ENCODE data around the gene LIPT2.

The LIPT2 gene

GRCh38 chr11:74468521-74468920 is 25.0 kb downstream of the LIPT2 start:
- H3F3A ChIP-seq (ENCODE audit: insufficient read depth, low read length): no peaks in the 10 kb centered on the region
- H3K36me3 ChIP-seq (replicated peaks; ENCODE audit: insufficient read depth, low read length): no peaks in the 10 kb centered on the region
- no peak overlapping the region for H3K4me3 ChIP-seq (ENCODE audit: low read length)
- no peaks in the 10 kb centered on the region; the same call in 1 of the 2 replicates for H3K4me1 ChIP-seq (ENCODE audit: low read length)
- no peaks in the 10 kb centered on the region for H3K9me3 ChIP-seq (replicated peaks; ENCODE audit: insufficient read depth, low read length)
- H4K20me1 ChIP-seq (ENCODE audit: insufficient read depth, low read length): no peaks in the 10 kb centered on the region
- H3K79me2 ChIP-seq (ENCODE audit: low read length): no peaks in the 10 kb centered on the region
- DNase-seq: no peak
- no peak overlapping the region for H3K4me2 ChIP-seq (ENCODE audit: low read depth, low read length)
- H2AFZ ChIP-seq (ENCODE audit: low read length): no peak overlapping the region
- no peak overlapping the region for H3K9ac ChIP-seq (ENCODE audit: low read length)
- H3K27ac ChIP-seq (ENCODE audit: low read length): no peak overlapping the region
- no peak for TF ChIP-seq CTCF (IDR thresholded peaks at IDR 0.05; ENCODE audit: low read length)
- TF ChIP-seq EZH2phosphoT487 (IDR thresholded peaks at IDR 0.05; ENCODE audit: low read length): no peak
- no peak for TF ChIP-seq EZH2 (optimal IDR thresholded peaks at IDR 0.05; ENCODE audit: low read depth, low read length)
- no peaks in the 10 kb centered on the region for H3K9me2 ChIP-seq (replicated peaks; ENCODE audit: insufficient read depth, low read length)
- no peaks in the 10 kb centered on the region for H3K27me3 ChIP-seq (replicated peaks; ENCODE audit: insufficient read depth, low read length)

GRCh38 chr11:74468058-74468457 is 25.5 kb downstream of the LIPT2 start:
- no peaks in the 10 kb centered on the region for H3K79me2 ChIP-seq (ENCODE audit: low read length)
- no peak for TF ChIP-seq CTCF (IDR thresholded peaks at IDR 0.05; ENCODE audit: low read length)
- no peak for TF ChIP-seq EZH2 (optimal IDR thresholded peaks at IDR 0.05; ENCODE audit: low read depth, low read length)
- no peak for TF ChIP-seq EZH2phosphoT487 (IDR thresholded peaks at IDR 0.05; ENCODE audit: low read length)
- H3K4me3 ChIP-seq (ENCODE audit: low read length): no peak overlapping the region
- no peak overlapping the region for H3K9ac ChIP-seq (ENCODE audit: low read length)
- H3K4me2 ChIP-seq (ENCODE audit: low read depth, low read length): no peak overlapping the region
- H2AFZ ChIP-seq (ENCODE audit: low read length): no peak overlapping the region
- no peaks in the 10 kb centered on the region for H3K36me3 ChIP-seq (replicated peaks; ENCODE audit: insufficient read depth, low read length)
- no peaks in the 10 kb centered on the region for H3K9me2 ChIP-seq (replicated peaks; ENCODE audit: insufficient read depth, low read length)
- no peaks in the 10 kb centered on the region; the same call in 1 of the 2 replicates for H3K4me1 ChIP-seq (ENCODE audit: low read length)
- no peaks in the 10 kb centered on the region for H4K20me1 ChIP-seq (ENCODE audit: insufficient read depth, low read length)
- H3K9me3 ChIP-seq (replicated peaks; ENCODE audit: insufficient read depth, low read length): no peaks in the 10 kb centered on the region
- no peaks in the 10 kb centered on the region for H3F3A ChIP-seq (ENCODE audit: insufficient read depth, low read length)
- H3K27me3 ChIP-seq (replicated peaks; ENCODE audit: insufficient read depth, low read length): no peaks in the 10 kb centered on the region
- DNase-seq: no peak
- no peak overlapping the region for H3K27ac ChIP-seq (ENCODE audit: low read length)

- no peak for DNase-seq
- Histone ChIP-seq H3F3A (ENCODE audit: insufficient read depth, low read length) (no peaks in the 10 kb centered on the region), H3K4me3 (ENCODE audit: low read length) (no peak within 1 kb of the TSS), H4K20me1 (ENCODE audit: insufficient read depth, low read length) (no peaks in the 10 kb centered on the region), H3K9me3 (replicated peaks; ENCODE audit: insufficient read depth, low read length) (no peaks in the 10 kb centered on the region), H3K36me3 (replicated peaks; ENCODE audit: insufficient read depth, low read length) (no peaks in the 10 kb centered on the region), H2AFZ (ENCODE audit: low read length) (no peak within 1 kb of the TSS), H3K27ac (ENCODE audit: low read length) (no peak within 1 kb of the TSS), H3K9ac (ENCODE audit: low read length) (no peak within 1 kb of the TSS), H3K9me2 (replicated peaks; ENCODE audit: insufficient read depth, low read length) (no peaks in the 10 kb centered on the region), H3K4me1 (ENCODE audit: low read length) (no peaks in the 10 kb centered on the region; the same call in 1 of the 2 replicates), H3K27me3 (replicated peaks; ENCODE audit: insufficient read depth, low read length) (no peaks in the 10 kb centered on the region), H3K4me2 (ENCODE audit: low read depth, low read length) (no peak within 1 kb of the TSS), H3K79me2 (ENCODE audit: low read length) (no peaks in the 10 kb centered on the region)
- TF ChIP-seq CTCF (IDR thresholded peaks at IDR 0.05; ENCODE audit: low read length): no peak
- no peak for TF ChIP-seq EZH2 (optimal IDR thresholded peaks at IDR 0.05; ENCODE audit: low read depth, low read length)
- no peak for TF ChIP-seq EZH2phosphoT487 (IDR thresholded peaks at IDR 0.05; ENCODE audit: low read length)
These were observed 26.3 kb downstream of the LIPT2 start, which contains the start of gene KCNE3 for GRCh38 chr11:74466916-74467885. Gene KCNE3 (minus strand): TSS chr11:74467549. CDS start chr11:74457563, 9,986 bp downstream.
